ENCODE measurements around the gene ARHGEF2.

DNA sequence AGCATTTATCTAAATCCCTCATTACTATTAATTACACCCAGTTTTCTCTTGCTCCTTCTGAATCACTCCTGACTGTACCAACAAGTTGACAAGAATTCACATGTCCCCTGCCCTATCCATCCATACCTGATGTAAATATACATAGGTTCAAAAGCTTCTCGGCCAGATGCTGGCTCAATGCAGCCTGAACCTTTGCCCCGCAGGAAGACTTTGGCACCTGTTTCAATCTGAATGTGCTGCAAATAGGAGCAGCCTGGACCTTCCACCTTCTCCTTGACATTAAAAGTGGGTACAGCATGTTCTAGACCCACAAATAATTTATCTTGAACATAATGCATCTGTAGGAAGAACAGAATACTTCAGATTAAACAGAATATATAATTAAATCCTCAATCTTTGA is 52.8 kb downstream of the ARHGEF2 start:
- TF ChIP-seq, protein P1, sequence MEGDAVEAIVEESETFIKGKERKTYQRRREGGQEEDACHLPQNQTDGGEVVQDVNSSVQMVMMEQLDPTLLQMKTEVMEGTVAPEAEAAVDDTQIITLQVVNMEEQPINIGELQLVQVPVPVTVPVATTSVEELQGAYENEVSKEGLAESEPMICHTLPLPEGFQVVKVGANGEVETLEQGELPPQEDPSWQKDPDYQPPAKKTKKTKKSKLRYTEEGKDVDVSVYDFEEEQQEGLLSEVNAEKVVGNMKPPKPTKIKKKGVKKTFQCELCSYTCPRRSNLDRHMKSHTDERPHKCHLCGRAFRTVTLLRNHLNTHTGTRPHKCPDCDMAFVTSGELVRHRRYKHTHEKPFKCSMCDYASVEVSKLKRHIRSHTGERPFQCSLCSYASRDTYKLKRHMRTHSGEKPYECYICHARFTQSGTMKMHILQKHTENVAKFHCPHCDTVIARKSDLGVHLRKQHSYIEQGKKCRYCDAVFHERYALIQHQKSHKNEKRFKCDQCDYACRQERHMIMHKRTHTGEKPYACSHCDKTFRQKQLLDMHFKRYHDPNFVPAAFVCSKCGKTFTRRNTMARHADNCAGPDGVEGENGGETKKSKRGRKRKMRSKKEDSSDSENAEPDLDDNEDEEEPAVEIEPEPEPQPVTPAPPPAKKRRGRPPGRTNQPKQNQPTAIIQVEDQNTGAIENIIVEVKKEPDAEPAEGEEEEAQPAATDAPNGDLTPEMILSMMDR (IDR thresholded peaks at IDR 0.05; ENCODE audit: insufficient read depth, low read length, poor library complexity, severe bottlenecking), result no peak
- no peak for TF ChIP-seq EZH2phosphoT487 (conservative IDR thresholded peaks at IDR 0.05; ENCODE audit: low read length)

Data from SU-DHL-6 (cell line).